Gastroesophageal sphincter (tissue), 4 donors: ENCODE measurements around the gene CD209. TPM values are rescaled to one million over a fixed set of nuclear protein-coding genes. Genes with fewer than 3 reads are reported as not detected.

Experiments used
- ATAC-seq: fragments of 150-250 bp; one replicate; pipeline ENCODE4 v1.9.1; 2016; ENCODE audit warnings: mild to moderate bottlenecking, moderate library complexity
- H3K27ac ChIP-seq, 4 donors: fragments of 200-600 bp; sonication (generic) in 3 of 4; 1 replicate in 3 of 4; 2 replicates in 1 of 4; pipeline ENCODE4 v1.5.1; 2016 to 2019
- H3K27me3 ChIP-seq: fragments of 200-600 bp; sonication (generic); one replicate; pipeline ENCODE4 v1.5.1; 2019
- H3K36me3 ChIP-seq, 2 donors: fragments of 200-600 bp; sonication (generic); one replicate each; pipeline ENCODE4 v1.5.1; 2019; ENCODE audit warnings: control low read depth in 1 of 2
- H3K4me1 ChIP-seq, 3 donors: fragments of 200-600 bp; sonication (generic); 1 replicate in 2 of 3; 2 replicates in 1 of 3; pipeline ENCODE4 v1.5.1; 2016 to 2019; ENCODE audit warnings: control low read depth in 2 of 3
- H3K4me3 ChIP-seq, 2 donors: fragments of 200-600 bp; sonication (generic); one replicate each; pipeline ENCODE4 v1.5.1; 2019; ENCODE audit warnings: mild to moderate bottlenecking in 1 of 2, moderate library complexity in 1 of 2
- H3K9me3 ChIP-seq, 3 donors: fragments of 200-600 bp; sonication (generic); one replicate each; pipeline ENCODE4 v1.5.1; 2017 to 2019; ENCODE audit warnings: control low read depth in 2 of 3
- EP300 ChIP-seq: sonication (generic); formaldehyde crosslinking; IDR thresholded peaks from one replicate; pipeline ENCODE4 v1.6.1; 2017; ENCODE audit warnings: antibody characterized with exemption, mild to moderate bottlenecking
- POLR2A ChIP-seq, 2 donors: fragments of 450-650 bp; IDR thresholded peaks; one replicate each; pipeline ENCODE4 v1.6.1; 2017; ENCODE audit warnings: antibody characterized with exemption in 2 of 2, mild to moderate bottlenecking in 2 of 2, moderate library complexity in 1 of 2
- POLR2AphosphoS5 ChIP-seq: sonication (generic); formaldehyde crosslinking; IDR thresholded peaks from one replicate; pipeline ENCODE4 v1.6.1; 2017; ENCODE audit warnings: antibody characterized with exemption
- WGBS, 2 donors: methylation state at CpG; one replicate each; pipeline ENCODE4 v1.1.5; 2018; ENCODE audit warnings: low coverage in 1 of 2; 5-methylcytosine and 5-hydroxymethylcytosine counted together
- total RNA-seq, 4 donors: library from RNA; depleted of rRNA; stranded (reverse); fragments of >200 nt; gene quantifications; one replicate each; pipeline ENCODE4 v1.1.0, GENCODE V29; 2016
- TF ChIP-seq, protein P1 (sequence below), 4 experiments: fragments of 200-600 bp in 2 of 4; fragments of 450-650 bp in 2 of 4; sonication (generic) in 1 of 4; IDR thresholded peaks; one replicate each; pipeline ENCODE4 v1.5.1; 2017 to 2019; ENCODE audit warnings: antibody characterized with exemption in 4 of 4, mild to moderate bottlenecking in 2 of 4, moderate library complexity in 2 of 4

The CD209 gene
- total RNA-seq, 4 donors from 2014 or later: 0.78 to 11.4 (median 8.0) TPM

- Histone ChIP-seq H3K36me3 (no peaks in the 10 kb centered on the region), H3K9me3 (peaks cover 0 to 11% (median 0%) of the 10 kb centered on the region in 3 donors), H3K27ac (no peak overlapping the region), H3K4me3 (no peak overlapping the region), H3K27me3 (peaks cover 72% of the 10 kb centered on the region), H3K4me1 (no peaks in the 10 kb centered on the region)
- TF ChIP-seq POLR2A (IDR thresholded peaks at IDR 0.05) (no peak), EP300 (no peak), POLR2AphosphoS5 (no peak)
- TF ChIP-seq, protein P1, sequence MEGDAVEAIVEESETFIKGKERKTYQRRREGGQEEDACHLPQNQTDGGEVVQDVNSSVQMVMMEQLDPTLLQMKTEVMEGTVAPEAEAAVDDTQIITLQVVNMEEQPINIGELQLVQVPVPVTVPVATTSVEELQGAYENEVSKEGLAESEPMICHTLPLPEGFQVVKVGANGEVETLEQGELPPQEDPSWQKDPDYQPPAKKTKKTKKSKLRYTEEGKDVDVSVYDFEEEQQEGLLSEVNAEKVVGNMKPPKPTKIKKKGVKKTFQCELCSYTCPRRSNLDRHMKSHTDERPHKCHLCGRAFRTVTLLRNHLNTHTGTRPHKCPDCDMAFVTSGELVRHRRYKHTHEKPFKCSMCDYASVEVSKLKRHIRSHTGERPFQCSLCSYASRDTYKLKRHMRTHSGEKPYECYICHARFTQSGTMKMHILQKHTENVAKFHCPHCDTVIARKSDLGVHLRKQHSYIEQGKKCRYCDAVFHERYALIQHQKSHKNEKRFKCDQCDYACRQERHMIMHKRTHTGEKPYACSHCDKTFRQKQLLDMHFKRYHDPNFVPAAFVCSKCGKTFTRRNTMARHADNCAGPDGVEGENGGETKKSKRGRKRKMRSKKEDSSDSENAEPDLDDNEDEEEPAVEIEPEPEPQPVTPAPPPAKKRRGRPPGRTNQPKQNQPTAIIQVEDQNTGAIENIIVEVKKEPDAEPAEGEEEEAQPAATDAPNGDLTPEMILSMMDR (IDR thresholded peaks at IDR 0.05): no peak
- no peak for ATAC-seq
- 77 to 80% methylated on average over 3 to 7 of the region's 9 CpGs for WGBS, 2 donors
These were observed 28.4 kb upstream of the CD209 start for GRCh38 chr19:7775761-7776160.

GRCh38 chr19:7773841-7774240, 26.5 kb upstream of the CD209 start:
- WGBS, 2 donors: 49% methylated on average over 7 of the region's 9 CpGs; no CpG with 5 or more reads in 1 of the 2 donors

GRCh38 chr19:7772752-7773291, 25.5 kb upstream of the CD209 start:
- TF ChIP-seq, protein P1 (IDR thresholded peaks at IDR 0.05): no peak
- TF ChIP-seq EP300: no peak
- no peak for TF ChIP-seq POLR2AphosphoS5
- TF ChIP-seq POLR2A (IDR thresholded peaks at IDR 0.05): no peak
- 30 to 41% methylated on average over 4 to 8 of the region's 8 CpGs for WGBS, 2 donors
- H3K27ac ChIP-seq: no peak overlapping the region
- no peaks in the 10 kb centered on the region for H3K36me3 ChIP-seq
- peaks cover 63% of the 10 kb centered on the region for H3K27me3 ChIP-seq
- H3K4me3 ChIP-seq: no peak overlapping the region
- no peak for ATAC-seq
- H3K9me3 ChIP-seq: no peaks in the 10 kb centered on the region
- H3K4me1 ChIP-seq: no peaks in the 10 kb centered on the region

More at GRCh38 chr19:7773841-7774240, 26.5 kb upstream of the CD209 start:
- no peak overlapping the region for H3K27ac ChIP-seq
- no peaks in the 10 kb centered on the region for H3K9me3 ChIP-seq
- H3K36me3 ChIP-seq: no peaks in the 10 kb centered on the region
- H3K4me3 ChIP-seq: no peak overlapping the region
- TF ChIP-seq POLR2AphosphoS5 (no peak), POLR2A (IDR thresholded peaks at IDR 0.05) (no peak), EP300 (no peak)
- TF ChIP-seq, protein P1 (IDR thresholded peaks at IDR 0.05): no peak
- H3K27me3 ChIP-seq: peaks cover 62% of the 10 kb centered on the region
- no peaks in the 10 kb centered on the region for H3K4me1 ChIP-seq
- no peak for ATAC-seq

- TF ChIP-seq EP300 (no peak), POLR2AphosphoS5 (no peak), POLR2A (IDR thresholded peaks at IDR 0.05) (no peak)
- TF ChIP-seq, protein P1 (IDR thresholded peaks at IDR 0.05): no peak
- Histone ChIP-seq H3K27me3 (peaks cover 71% of the 10 kb centered on the region), H3K9me3 (no peaks in the 10 kb centered on the region), H3K36me3 (no peaks in the 10 kb centered on the region), H3K4me1 (no peaks in the 10 kb centered on the region), H3K27ac (no peak overlapping the region), H3K4me3 (no peak overlapping the region)
- ATAC-seq: no peak
- WGBS, 2 donors: 41 to 69% methylated on average over 5 of the region's 8 CpGs
These were observed 23.7 kb upstream of the CD209 start for GRCh38 chr19:7771072-7771471.

DNA sequence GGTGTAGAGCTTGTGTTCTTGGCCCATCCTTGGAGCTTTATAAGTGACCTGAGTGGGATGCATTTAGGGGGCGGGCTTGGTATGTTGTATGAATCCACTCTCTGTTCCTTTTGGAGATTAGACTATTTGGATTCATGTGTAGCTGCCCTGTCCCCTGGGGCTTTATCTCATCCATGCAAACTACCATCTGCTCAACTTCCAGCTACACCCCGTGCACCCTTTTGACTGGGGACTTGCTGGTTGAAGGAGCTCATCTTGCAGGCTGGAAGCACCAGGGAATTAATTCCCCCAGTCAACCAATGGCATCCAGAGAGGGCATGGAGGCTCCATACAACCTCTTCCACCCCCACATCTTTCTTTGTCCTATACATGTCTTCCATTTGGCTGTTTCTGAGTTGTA, 21.8 kb upstream of the CD209 start:
- TF ChIP-seq, protein P1 (IDR thresholded peaks at IDR 0.05): no peak
- TF ChIP-seq POLR2A (IDR thresholded peaks at IDR 0.05): no peak
- no peak for TF ChIP-seq EP300
- no peak for TF ChIP-seq POLR2AphosphoS5
- H3K27me3 ChIP-seq: peaks cover 63% of the 10 kb centered on the region

More for the DNA sequence above, 21.8 kb upstream of the CD209 start:
- Histone ChIP-seq H3K27ac (no peak overlapping the region), H3K4me3 (no peak overlapping the region), H3K9me3 (no peaks in the 10 kb centered on the region), H3K4me1 (no peaks in the 10 kb centered on the region), H3K36me3 (no peaks in the 10 kb centered on the region)
- 100% methylated on average over 1 of the region's 2 CpGs; no CpG with 5 or more reads in 1 of the 2 donors for WGBS, 2 donors
- no peak for ATAC-seq
